ENCODE results near the gene IRF7.
"Not testable (repeated sequence)": the region's sequence is repeated elsewhere in the genome, so short reads cannot be mapped to it uniquely, and the experiment has no call there.

Gene IRF7

GRCh38 chr11:577611-577894 is 38.2 kb downstream of the IRF7 start:
- DNase-seq, result no peak

DNA sequence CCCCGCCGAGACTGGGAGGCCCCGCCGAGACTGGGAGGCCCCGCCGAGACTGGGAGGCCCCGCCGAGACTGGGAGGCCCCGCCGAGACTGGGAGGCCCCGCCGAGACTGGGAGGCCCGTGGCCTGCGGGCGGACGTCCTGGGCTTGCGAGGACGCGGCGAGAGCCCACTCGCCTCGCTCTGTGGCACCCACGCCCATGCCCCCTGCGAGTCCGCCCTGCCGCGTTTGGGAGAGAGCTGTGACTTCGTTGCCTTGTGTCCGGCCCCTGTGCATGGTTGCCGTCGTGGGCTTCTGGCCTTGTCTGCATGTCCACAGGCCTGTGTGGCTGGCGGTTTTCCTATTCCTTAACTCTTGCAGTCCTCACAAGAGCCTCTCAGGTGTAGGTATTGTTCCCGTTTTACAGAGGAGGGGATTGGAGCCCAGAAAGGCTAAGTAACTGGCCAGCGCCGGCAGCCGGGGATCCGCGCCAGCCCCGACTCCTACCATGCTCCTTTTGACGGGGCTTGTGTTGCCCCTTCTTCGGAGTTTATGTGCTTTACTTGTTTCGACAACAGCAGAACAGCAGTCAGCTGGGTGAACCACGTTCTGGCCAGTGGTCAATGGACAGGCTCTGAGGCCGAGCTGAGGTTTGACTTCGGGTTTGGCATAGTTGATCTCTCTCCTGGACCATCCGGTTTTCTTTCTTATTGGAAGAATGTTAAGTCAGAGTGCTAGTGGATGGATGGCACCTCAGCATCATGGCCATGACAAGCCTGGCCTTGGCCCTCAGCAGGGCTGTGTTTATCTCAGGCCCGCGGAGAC is 38.7 kb downstream of the IRF7 start:
- DNase-seq, result no peak

GRCh38 chr11:575996-576768 is 39.6 kb downstream of the IRF7 start, which contains the start of gene PHRF1:
Gene PHRF1, plus strand, starts transcription at chr11:576470. Its CDS starts 5,043 bp downstream, at chr11:581513.
- DNase-seq, result peak; percentile 66

DNA sequence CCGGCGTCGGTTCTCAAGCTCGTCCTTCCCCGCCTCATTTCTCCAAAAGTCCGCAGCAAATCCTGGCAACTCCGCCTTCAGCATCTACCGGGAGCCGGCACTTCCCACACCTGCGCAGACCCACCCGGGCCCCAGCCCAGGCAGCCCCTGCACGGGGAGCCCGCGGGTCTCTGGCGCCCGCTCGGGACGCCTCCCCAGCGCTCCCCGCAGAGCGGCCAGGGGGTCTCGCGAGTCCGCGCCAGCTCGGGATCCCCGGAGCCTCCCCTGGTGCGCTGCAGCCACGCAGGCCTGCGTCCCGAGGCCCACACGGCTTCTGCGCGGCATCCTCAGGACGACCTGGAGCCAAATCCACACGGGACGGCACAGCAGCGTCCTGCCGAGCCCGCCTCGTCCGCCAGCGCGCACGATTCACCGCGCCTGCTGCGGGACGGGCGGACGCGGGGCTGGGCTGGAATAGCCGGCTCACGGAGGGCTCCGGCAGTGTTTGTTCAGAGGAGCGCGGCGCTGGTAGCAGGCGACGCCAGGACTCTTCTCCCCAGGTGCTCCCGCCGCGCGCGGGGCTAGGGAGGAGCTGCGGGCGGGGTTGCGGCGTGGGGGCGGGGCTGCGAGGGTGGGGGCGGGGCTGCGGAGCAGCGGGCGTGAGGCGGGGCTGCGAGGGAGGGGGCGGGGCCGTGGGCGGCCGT is 40.3 kb downstream of the IRF7 start:
- no peak for DNase-seq

- DNase-seq, result no peak
Measured at GRCh38 chr11:574632-575312, 41.0 kb downstream of the IRF7 start.

GRCh38 chr11:574031-574570 is 41.6 kb downstream of the IRF7 start:
- not testable (repeated sequence) for DNase-seq

GRCh38 chr11:573146-573759 is 42.5 kb downstream of the IRF7 start:
- DNase-seq, result no peak

DNA sequence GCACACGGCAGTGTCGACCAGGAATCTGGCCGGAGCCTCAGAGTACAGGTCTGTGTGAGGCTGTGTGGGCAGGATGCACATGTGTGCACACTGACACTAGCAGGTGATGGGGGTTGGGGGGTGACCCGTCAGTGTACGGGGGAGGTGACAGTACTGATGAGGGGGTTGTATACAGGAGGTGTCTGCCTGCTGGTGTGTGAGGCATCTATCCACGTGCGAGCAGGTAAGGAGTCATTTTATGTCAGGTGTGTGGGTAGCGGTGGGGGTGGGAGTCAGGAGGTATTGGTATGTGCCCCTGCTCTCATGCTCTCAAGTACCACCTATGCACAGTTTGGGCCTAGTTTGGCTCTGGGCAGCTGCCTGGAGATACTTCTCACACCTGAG is 44.0 kb downstream of the IRF7 start:
- DNase-seq, result no peak

DNA sequence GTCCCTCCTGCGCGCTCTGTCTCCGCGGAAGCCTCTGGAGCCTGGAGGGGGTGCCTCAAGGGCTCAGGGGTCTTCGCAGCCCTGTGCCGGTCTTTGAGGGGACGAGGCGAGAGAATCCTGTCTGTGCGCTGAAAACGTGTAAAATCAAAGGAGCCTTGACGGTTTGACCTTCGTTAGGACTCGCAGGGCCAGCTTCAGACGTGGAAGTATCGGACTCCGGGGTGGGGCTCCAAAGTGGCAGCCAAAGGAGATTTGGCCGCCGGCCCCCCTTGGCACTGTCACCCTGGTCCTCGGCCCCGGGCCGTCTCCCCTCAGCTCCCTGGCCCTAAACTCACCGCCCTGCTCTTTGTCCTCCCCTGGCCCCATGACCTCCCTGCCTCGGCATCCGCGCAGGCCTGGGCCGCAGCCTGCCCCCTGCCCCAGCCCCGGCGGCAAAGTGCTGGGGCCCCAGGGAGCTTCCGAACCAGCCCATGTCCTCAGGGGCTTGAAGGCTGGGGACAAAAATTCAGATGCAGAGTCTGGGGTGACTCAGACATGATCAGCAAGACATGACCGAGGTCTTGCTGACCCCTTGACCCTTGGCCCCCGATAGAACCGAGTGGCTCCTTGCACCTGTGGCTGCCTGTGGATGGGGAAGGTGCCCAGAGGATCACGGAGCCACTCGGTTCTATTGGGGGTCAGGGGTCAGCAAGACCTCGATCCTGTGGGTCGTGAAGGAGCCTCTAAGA is 46.4 kb downstream of the IRF7 start:
- DNase-seq, result no peak

- peak; percentile 31 for DNase-seq
Measured at GRCh38 chr11:568306-569157, 47.2 kb downstream of the IRF7 start.

DNA sequence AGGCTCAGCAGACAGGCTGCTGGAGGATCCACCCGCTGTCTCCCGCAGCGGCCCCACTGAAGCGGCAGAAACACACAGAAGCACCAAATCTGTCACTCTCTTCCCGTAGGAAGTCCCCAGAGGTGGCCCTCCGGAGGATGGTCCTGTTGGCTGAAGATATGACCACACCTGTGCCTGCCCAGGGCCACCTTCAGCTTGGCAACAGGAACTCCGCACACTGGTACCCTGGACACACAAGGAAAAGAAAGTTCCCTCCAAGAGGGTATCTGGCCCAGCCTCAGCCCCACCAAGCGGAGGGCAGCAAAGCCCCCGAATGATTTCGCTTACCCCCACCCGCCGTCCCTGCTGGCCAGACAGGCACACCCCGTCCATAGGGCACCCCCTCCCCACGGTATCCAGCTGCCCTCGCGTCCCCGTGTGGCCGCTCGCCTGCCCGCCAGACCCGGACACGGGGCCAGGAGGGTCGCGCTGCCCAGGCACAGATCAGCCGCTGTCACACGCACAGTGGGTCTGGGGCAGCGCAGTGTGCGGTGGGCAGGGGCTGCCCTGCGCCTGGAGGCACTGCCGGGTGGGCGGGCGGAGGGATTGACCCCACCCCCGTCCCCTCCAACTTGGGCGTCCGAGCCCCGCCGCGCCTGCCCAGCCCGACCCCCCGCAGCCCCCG is 48.0 kb downstream of the IRF7 start:
- DNase-seq, result no peak

DNA sequence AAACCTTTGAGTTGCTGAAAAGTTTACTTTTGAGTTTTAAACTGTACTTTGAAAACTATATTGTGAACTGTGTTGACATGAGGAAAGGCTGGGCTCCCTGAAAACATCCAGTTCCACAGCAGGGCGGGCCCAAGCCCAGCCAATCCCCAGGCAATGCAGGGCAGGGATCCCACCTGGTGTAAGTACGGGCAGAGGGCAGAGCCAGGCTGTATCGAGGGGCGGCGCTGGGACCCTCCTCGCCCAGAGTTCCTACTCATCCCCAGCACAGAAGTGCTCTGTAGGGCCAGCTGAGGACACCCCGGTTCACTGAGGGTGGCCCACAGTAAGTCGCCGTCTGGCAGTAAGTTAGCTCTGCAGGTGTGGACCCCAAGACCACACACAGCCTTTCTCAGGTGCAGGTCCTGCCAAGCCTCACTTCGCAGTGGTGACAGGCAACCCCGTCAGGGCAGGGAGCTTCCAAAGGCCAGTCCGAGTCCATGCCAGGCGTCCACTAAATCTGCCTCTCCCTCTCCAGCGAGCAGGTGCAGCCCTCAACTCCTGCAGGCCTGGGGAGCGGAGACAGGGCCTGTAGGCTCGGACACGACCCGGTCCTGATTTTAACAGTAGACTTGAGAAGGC is 48.6 kb downstream of the IRF7 start:
- no peak for DNase-seq

DNA sequence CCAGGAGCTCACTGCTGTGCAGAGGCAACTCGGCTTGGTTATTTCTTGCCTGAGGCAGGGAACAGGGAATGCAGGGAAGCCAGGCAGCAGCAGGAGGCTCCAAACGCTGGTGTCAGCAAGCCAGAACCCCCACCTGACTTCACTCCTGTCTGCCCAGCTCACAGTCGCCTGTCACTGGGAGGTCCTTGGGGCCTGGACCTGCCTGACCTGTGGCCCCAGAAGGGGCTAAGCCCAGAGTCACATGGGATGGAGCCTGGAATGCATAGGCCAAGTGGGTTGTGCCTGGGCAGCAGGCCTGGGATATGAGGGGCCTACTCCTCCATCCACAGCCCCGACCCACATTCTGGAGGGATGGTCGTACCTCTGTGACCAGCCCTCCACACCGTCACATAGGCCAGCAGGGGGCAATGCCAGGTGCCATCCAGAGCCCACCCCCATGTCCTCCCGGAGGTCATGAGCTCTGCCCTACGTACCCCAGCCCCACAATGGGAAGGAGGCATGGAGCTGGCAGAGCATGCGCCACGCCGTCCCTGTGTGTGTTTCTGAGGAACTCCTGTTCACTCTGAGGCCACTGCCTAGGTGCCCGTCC is 49.7 kb downstream of the IRF7 start:
- DNase-seq, result no peak

- DNase-seq, result no peak
Measured at GRCh38 chr11:563812-564578, 51.8 kb downstream of the IRF7 start.

GRCh38 chr11:563066-563811 is 52.5 kb downstream of the IRF7 start:
- DNase-seq, result no peak

Measured in SHP77 treated with DMSO at 0.1 percent for 48 hours (cell line).